ENCODE measurements around the gene ZBTB7C.

Gene ZBTB7C

GRCh38 chr18:48019557-48020325, 389.4 kb downstream of the ZBTB7C start:
- no peak for DNase-seq (ENCODE audit: low read depth)

GRCh38 chr18:48018851-48019250, 390.3 kb downstream of the ZBTB7C start:
- no peak for DNase-seq (ENCODE audit: low read depth)

DNA sequence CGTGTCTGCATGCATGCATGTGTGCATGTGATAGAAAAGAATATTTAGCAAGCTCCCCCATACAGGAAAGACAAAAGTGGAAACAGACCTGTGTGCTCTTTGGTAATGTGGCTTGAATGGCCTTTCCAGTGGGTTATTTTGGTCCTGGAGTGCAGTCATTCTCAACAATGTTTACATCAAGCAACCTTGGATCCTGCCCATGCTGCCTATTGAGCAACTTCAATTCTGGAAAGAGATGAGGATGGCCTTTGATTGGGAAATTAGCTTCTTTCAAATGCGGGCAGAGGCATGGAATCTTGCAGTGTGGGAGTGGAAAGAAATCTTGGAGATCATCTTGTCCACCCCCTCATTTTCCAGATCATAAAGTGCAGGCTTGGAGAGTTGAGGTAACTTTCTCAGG, 391.5 kb downstream of the ZBTB7C start:
- no peak for DNase-seq (ENCODE audit: low read depth)

DNA sequence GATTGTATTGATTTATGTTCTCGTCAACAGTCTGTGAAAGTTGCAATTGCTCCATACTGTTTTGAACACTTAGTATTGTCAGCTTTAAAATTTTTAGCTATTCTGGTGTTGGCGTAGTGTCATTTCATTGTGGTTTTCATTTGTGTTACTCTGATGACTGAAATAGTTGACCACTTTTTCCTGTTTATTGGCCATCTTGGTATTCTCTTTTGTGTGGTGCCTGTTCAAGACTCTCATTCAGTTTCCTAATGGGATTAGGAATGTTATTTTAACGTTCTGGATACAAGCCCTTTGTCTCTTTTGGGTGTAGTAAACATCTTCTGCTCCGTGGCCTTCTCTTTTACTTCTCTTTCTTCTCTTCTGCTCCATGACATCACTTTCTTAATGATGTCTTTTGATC, 396.0 kb downstream of the ZBTB7C start:
- no peak for DNase-seq (ENCODE audit: low read depth)

GRCh38 chr18:48011926-48012465, 397.2 kb downstream of the ZBTB7C start:
- no peak for DNase-seq (ENCODE audit: low read depth)

GRCh38 chr18:48010264-48010663, 398.9 kb downstream of the ZBTB7C start:
- DNase-seq (ENCODE audit: low read depth), result no peak

GRCh38 chr18:48009116-48009745, 400.0 kb downstream of the ZBTB7C start:
- no peak for DNase-seq (ENCODE audit: low read depth)

GRCh38 chr18:48007955-48008701, 401.1 kb downstream of the ZBTB7C start:
- peak; percentile 11 for DNase-seq (ENCODE audit: low read depth)

DNA sequence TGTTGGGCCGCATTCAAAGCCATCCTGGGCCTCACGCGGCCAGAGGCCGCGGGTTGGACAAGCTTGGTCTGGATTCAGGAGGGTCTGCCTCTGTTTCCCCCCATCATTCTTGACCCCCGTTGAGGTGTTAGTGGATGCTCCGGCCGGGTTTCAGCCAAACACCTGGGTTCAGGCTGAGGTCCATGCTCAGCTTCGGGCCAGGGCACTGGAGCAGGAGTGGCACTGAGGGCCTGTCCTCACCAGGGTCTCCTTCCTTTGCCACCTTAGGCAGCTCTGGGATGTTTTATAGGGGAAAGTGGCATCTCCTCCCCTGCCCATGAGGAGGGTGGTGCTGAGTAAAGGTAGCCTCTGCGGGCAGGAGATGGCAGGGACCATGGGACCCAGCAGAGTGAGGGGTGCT, 401.8 kb downstream of the ZBTB7C start:
- DNase-seq (ENCODE audit: low read depth), result no peak

DNA sequence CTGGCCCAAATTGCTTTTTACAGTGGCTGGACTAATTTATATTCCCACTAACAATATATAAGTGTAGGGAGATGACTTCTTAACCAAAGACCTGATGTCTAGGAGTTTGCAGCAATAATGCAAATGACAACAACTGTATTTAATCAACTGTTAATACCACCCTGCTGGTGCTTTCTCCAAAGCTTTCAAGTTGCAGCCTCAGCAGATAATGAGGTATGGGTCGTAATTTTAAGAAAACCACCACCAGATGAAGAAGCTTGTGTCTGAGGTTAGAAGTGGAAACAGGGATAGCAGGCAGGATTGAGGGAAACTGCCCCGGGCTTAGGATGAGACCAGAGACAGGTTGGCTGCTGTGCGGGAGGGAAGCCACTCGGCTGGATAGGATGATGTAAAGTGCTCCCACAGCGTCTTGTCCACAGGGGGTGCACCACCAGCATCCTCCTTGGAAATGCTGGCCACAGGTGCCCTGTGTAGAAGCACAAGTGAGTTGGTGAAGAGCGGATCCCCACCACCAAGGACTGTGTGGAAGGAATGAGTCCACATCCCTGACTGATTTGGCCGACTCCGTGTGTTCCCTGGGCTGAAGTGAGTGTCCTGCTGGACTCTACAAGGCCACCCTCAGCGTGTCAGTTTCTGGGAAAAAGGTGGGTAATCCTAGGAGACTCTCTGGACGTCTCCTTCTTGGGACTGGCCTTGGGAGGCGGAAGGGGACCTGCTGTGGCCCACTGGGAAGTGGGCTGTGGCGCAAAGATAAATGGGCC, 402.6 kb downstream of the ZBTB7C start:
- DNase-seq (ENCODE audit: low read depth), result no peak

- DNase-seq (ENCODE audit: low read depth), result no peak
Measured at GRCh38 chr18:48004577-48004976, 404.6 kb downstream of the ZBTB7C start.

- DNase-seq (ENCODE audit: low read depth), result no peak
Measured at GRCh38 chr18:48003426-48004349, 405.5 kb downstream of the ZBTB7C start.

- no peak for DNase-seq (ENCODE audit: low read depth)
Measured at GRCh38 chr18:48002933-48003365, 406.2 kb downstream of the ZBTB7C start.

- DNase-seq (ENCODE audit: low read depth), result no peak
Measured at GRCh38 chr18:48000701-48001100, 408.5 kb downstream of the ZBTB7C start.

- no peak for DNase-seq (ENCODE audit: low read depth)
Measured at GRCh38 chr18:47999801-48000248, 409.4 kb downstream of the ZBTB7C start.

GRCh38 chr18:47997338-47997780, 411.8 kb downstream of the ZBTB7C start:
- no peak for DNase-seq (ENCODE audit: low read depth)

GRCh38 chr18:47996091-47996541, 413.1 kb downstream of the ZBTB7C start:
- no peak for DNase-seq (ENCODE audit: low read depth)

DNA sequence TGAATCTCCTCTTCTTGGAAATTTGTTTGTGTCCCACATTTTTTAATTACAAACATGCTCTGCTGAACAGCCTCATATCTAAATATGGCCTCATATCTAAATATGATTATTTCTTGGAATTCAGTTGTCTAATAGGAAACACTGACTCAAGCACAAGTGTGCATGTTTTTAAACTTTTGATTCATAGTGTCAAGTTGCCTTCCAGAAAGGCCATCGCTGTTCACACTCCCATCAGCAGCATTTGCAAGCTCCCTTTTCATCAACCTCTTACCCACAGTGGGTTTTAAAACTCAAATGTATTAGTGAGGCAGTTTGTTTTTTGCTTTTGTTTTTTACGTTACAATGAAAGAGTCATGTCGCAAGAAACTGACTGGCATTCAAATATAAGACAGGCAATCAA, 413.5 kb downstream of the ZBTB7C start:
- DNase-seq (ENCODE audit: low read depth), result no peak

GRCh38 chr18:47993409-47993808, 415.8 kb downstream of the ZBTB7C start:
- DNase-seq (ENCODE audit: low read depth), result no peak

- no peak for DNase-seq (ENCODE audit: low read depth)
Measured at GRCh38 chr18:47992976-47993375, 416.2 kb downstream of the ZBTB7C start.

- DNase-seq (ENCODE audit: low read depth), result no peak
Measured at GRCh38 chr18:47992266-47992665, 416.9 kb downstream of the ZBTB7C start.

Data from activated gamma-delta T cell treated with anti-CD3 and anti-CD28 coated beads, Interleukin-2, amount 50 U/mL, for 16 hours (primary cell).